IPS-18a (cell line): Measurements from ENCODE around the gene RNF217.
"Not testable (repeated sequence)": the region's sequence is repeated elsewhere in the genome, so short reads cannot be mapped to it uniquely, and the experiment has no call there.

Experiments used
- H3K27ac ChIP-seq: one replicate; pipeline ENCODE4 v1.5.1; 2013; ENCODE audit warnings: low read length
- H3K27me3 ChIP-seq: one replicate; pipeline ENCODE4 v1.6.1; 2013; ENCODE audit warnings: mild to moderate bottlenecking, low read length; ENCODE audit not compliant: control insufficient read depth, insufficient read depth
- H3K36me3 ChIP-seq: one replicate; pipeline ENCODE4 v1.6.1; 2013; ENCODE audit warnings: low read depth, low read length; ENCODE audit not compliant: control insufficient read depth
- H3K4me1 ChIP-seq: one replicate; pipeline ENCODE4 v1.6.1; 2013; ENCODE audit warnings: low read depth, low read length; ENCODE audit not compliant: control insufficient read depth
- H3K4me3 ChIP-seq: one replicate; pipeline ENCODE4 v1.5.1; 2013; ENCODE audit warnings: low read length
- H3K9ac ChIP-seq: one replicate; pipeline ENCODE4 v1.6.1; 2013; ENCODE audit warnings: mild to moderate bottlenecking, low read length, moderate library complexity
- H3K9me3 ChIP-seq: one replicate; pipeline ENCODE4 v1.6.1; 2013; ENCODE audit warnings: low read depth, low read length; ENCODE audit not compliant: control insufficient read depth

The RNF217 gene

GRCh38 chr6:124961777-124962638 lies at the start of gene RNF217:
Gene RNF217 (plus strand): TSS chr6:124962437. CDS start chr6:124962545, 108 bp downstream.
- Histone ChIP-seq H3K9ac (peak within 1 kb of the TSS; percentile 42), H3K4me1 (peaks cover 5% of the 10 kb centered on the region), H3K27ac (no peak within 1 kb of the TSS), H3K36me3 (no peaks in the 10 kb centered on the region), H3K4me3 (peak within 1 kb of the TSS; percentile 77), H3K27me3 (peaks cover 33% of the 10 kb centered on the region), H3K9me3 (no peaks in the 10 kb centered on the region)

DNA sequence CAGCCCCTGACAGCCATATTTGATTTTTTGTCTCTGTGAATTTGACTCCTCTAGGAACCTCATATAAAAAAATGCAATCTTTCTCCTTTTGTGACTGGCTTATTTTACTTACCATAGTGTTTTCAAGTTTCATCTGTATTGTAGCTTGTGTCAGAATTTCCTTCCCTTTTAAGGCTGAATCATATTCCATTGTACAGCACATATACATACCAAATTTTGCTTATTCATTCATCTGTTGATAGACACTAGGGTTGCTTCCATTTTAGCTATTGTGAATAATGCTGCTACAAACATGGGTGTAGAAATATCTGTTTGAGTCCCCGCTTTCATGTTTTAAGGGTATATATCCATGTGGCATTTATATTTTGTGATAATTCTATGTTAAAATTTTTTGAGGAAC lies 49.2 kb upstream of the RNF217 start:
- Histone ChIP-seq H3K9ac (no peak overlapping the region), H3K4me1 (no peaks in the 10 kb centered on the region), H3K36me3 (no peaks in the 10 kb centered on the region), H3K27me3 (no peaks in the 10 kb centered on the region), H3K4me3 (no peak overlapping the region), H3K9me3 (no peaks in the 10 kb centered on the region), H3K27ac (no peak overlapping the region)

GRCh38 chr6:124917769-124918168 lies 44.5 kb upstream of the RNF217 start:
- Histone ChIP-seq H3K27me3 (no peaks in the 10 kb centered on the region), H3K9me3 (peaks cover 9% of the 10 kb centered on the region), H3K27ac (no peak overlapping the region), H3K9ac (no peak overlapping the region), H3K4me1 (no peaks in the 10 kb centered on the region), H3K4me3 (no peak overlapping the region), H3K36me3 (no peaks in the 10 kb centered on the region)

- H3K27me3 ChIP-seq, H3K9ac ChIP-seq, H3K27ac ChIP-seq, H3K36me3 ChIP-seq, H3K4me3 ChIP-seq, H3K4me1 ChIP-seq, H3K9me3 ChIP-seq: not testable (repeated sequence)
These were observed 42.5 kb upstream of the RNF217 start for GRCh38 chr6:124919703-124920102.

DNA sequence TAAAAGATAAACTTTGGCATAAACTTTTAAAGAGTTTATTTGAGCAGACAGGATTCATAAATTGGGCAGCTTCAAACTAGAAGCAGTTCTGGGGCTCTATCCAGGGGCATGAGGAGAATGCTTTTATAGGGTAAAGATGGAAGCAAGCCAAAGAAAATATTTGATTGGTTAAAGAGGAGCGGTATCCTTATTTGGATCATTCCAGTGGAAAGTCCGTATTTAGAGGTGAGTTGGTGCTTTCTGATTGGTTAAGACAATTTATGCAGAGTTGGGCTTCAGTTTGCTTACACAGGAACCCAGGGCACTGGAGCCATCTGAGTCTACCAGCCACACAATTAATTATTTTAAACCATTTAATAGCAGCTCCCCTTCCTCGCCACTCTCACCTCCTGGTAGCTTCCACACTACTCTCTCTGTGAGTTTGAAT lies 37.9 kb upstream of the RNF217 start:
- H3K9ac ChIP-seq: no peak overlapping the region
- H3K27ac ChIP-seq: no peak overlapping the region
- peaks cover 9% of the 10 kb centered on the region for H3K9me3 ChIP-seq
- no peaks in the 10 kb centered on the region for H3K27me3 ChIP-seq
- H3K4me1 ChIP-seq: no peaks in the 10 kb centered on the region
- H3K4me3 ChIP-seq: no peak overlapping the region
- H3K36me3 ChIP-seq: no peaks in the 10 kb centered on the region

- no peak overlapping the region for H3K4me3 ChIP-seq
These were observed 35.8 kb upstream of the RNF217 start for GRCh38 chr6:124926435-124926834.

GRCh38 chr6:124927806-124928205 lies 34.4 kb upstream of the RNF217 start:
- H3K27ac ChIP-seq: no peak overlapping the region
- H3K4me3 ChIP-seq: no peak overlapping the region
- H3K36me3 ChIP-seq: no peaks in the 10 kb centered on the region
- H3K27me3 ChIP-seq: no peaks in the 10 kb centered on the region
- H3K9ac ChIP-seq: no peak overlapping the region
- no peaks in the 10 kb centered on the region for H3K4me1 ChIP-seq
- no peaks in the 10 kb centered on the region for H3K9me3 ChIP-seq

More at GRCh38 chr6:124926435-124926834, 35.8 kb upstream of the RNF217 start:
- Histone ChIP-seq H3K9me3 (no peaks in the 10 kb centered on the region), H3K4me1 (no peaks in the 10 kb centered on the region), H3K36me3 (no peaks in the 10 kb centered on the region), H3K27me3 (no peaks in the 10 kb centered on the region), H3K27ac (no peak overlapping the region), H3K9ac (no peak overlapping the region)

GRCh38 chr6:124928851-124929250 lies 33.4 kb upstream of the RNF217 start:
- H3K36me3 ChIP-seq: no peaks in the 10 kb centered on the region
- H3K27me3 ChIP-seq: no peaks in the 10 kb centered on the region
- no peak overlapping the region for H3K4me3 ChIP-seq
- H3K4me1 ChIP-seq: no peaks in the 10 kb centered on the region
- no peak overlapping the region for H3K27ac ChIP-seq
- H3K9ac ChIP-seq: no peak overlapping the region
- H3K9me3 ChIP-seq: no peaks in the 10 kb centered on the region

GRCh38 chr6:124937645-124938044 lies 24.6 kb upstream of the RNF217 start:
- Histone ChIP-seq H3K36me3 (no peaks in the 10 kb centered on the region), H3K4me3 (no peak overlapping the region), H3K4me1 (no peaks in the 10 kb centered on the region), H3K9me3 (no peaks in the 10 kb centered on the region), H3K9ac (no peak overlapping the region), H3K27ac (no peak overlapping the region), H3K27me3 (no peaks in the 10 kb centered on the region)

DNA sequence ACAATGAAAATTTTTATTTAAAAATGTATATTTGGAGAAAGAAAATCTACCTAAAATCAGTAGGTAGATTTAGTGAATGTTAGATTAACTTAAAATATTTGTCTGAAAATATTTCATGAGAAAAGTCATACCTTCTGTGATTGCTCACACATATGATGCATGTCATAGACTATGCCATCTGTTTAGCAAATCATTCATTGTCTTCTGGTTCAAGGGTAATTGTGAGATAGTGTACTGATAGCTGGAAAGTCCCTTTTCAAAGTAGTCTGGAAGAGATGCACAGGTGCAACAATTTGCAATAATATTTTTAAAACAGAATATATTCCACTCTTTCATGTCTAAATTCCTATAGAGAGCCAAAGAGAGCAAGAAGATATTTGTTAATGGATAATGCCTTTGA lies 21.0 kb upstream of the RNF217 start:
- no peaks in the 10 kb centered on the region for H3K36me3 ChIP-seq
- no peaks in the 10 kb centered on the region for H3K4me1 ChIP-seq
- H3K9ac ChIP-seq: no peak overlapping the region

GRCh38 chr6:124943658-124944057 lies 18.6 kb upstream of the RNF217 start:
- Histone ChIP-seq H3K27me3 (no peaks in the 10 kb centered on the region), H3K27ac (no peak overlapping the region), H3K4me1 (no peaks in the 10 kb centered on the region), H3K9ac (no peak overlapping the region), H3K9me3 (no peaks in the 10 kb centered on the region), H3K4me3 (no peak overlapping the region), H3K36me3 (no peaks in the 10 kb centered on the region)

More for the DNA sequence above, 21.0 kb upstream of the RNF217 start:
- H3K4me3 ChIP-seq: no peak overlapping the region
- no peaks in the 10 kb centered on the region for H3K27me3 ChIP-seq
- no peaks in the 10 kb centered on the region for H3K9me3 ChIP-seq
- H3K27ac ChIP-seq: no peak overlapping the region

DNA sequence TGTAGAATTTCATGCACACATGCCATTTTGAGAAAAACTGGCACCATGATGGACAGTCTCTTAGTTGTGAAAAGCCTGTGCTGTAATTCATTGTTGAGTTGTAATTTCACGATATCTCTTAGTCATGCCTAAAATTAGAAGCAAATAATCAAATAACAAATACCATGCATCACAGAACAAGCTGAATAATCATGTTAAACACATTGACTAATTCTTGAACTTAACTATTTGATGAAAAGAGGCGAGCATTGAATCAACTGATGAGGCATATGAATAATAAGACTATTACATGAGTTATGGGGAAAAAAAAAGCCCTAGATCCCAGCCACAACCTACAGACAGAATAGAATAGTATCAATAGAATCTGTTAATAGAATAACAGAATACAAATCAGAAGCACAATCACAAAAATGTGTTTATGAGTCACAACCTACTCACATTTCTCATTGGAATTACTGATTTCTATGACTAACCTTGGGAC lies 14.2 kb upstream of the RNF217 start:
- Histone ChIP-seq H3K9ac (no peak overlapping the region), H3K27me3 (no peaks in the 10 kb centered on the region), H3K9me3 (peaks cover 5% of the 10 kb centered on the region), H3K4me1 (no peaks in the 10 kb centered on the region), H3K4me3 (no peak overlapping the region), H3K27ac (no peak overlapping the region), H3K36me3 (no peaks in the 10 kb centered on the region)
